SK-N-MC (cell line): Measurements from ENCODE around the gene RASL12.
"Not testable (repeated sequence)": the region's sequence is repeated elsewhere in the genome, so short reads cannot be mapped to it uniquely, and the experiment has no call there.

Experiments
- DNase-seq: peaks from one replicate; pipeline ENCODE4 v3.0.0-alpha.2; 2011; ENCODE audit warnings: low read depth, low spot score
- H3K27ac ChIP-seq: fragments of 200-600 bp; sonication (generic); 2 replicates; pipeline ENCODE4 v1.5.1; 2016; ENCODE audit warnings: mixed run types
- H3K36me3 ChIP-seq: fragments of 200-600 bp; sonication (generic); 2 replicates; pipeline ENCODE4 v1.6.1; 2017; ENCODE audit warnings: antibody characterized with exemption, low read length, mixed read lengths; ENCODE audit not compliant: insufficient read depth
- H3K4me3 ChIP-seq: fragments of 200-600 bp; sonication (generic); 2 replicates; pipeline ENCODE4 v1.5.1; 2016
- H3K9ac ChIP-seq: fragments of 200-600 bp; sonication (generic); 2 replicates; pipeline ENCODE4 v1.8.0; 2017; ENCODE audit warnings: mixed run types, mixed read lengths; ENCODE audit not compliant: insufficient read length
- H3K9me3 ChIP-seq: fragments of 200-600 bp; sonication (generic); 2 replicates; pipeline ENCODE4 v1.6.1; 2017; ENCODE audit warnings: low read depth, mild to moderate bottlenecking, antibody characterized with exemption, low read length, moderate library complexity, mixed read lengths
- EZH2 ChIP-seq: fragments of 200-600 bp; sonication (generic); IDR thresholded peaks from one replicate; pipeline ENCODE4 v1.6.1; 2017; ENCODE audit warnings: antibody characterized with exemption
- FOXP2 ChIP-seq: optimal IDR thresholded peaks from 2 replicates; pipeline ENCODE3; 2011; ENCODE audit warnings: mild to moderate bottlenecking, moderate library complexity; ENCODE audit not compliant: insufficient read depth; ENCODE audit errors: extremely low read length, control extremely low read depth
- POLR2AphosphoS5 ChIP-seq: IDR thresholded peaks from 2 replicates; pipeline ENCODE4 v1.6.1; 2012; ENCODE audit warnings: mild to moderate bottlenecking, low read depth, low read length, borderline replicate concordance

RASL12 gene

GRCh38 chr15:65101411-65101890, 33.7 kb upstream of the RASL12 start:
- Histone ChIP-seq H3K4me3 (no peak overlapping the region), H3K9ac (no peak overlapping the region)
- peak; percentile 18 for DNase-seq

DNA sequence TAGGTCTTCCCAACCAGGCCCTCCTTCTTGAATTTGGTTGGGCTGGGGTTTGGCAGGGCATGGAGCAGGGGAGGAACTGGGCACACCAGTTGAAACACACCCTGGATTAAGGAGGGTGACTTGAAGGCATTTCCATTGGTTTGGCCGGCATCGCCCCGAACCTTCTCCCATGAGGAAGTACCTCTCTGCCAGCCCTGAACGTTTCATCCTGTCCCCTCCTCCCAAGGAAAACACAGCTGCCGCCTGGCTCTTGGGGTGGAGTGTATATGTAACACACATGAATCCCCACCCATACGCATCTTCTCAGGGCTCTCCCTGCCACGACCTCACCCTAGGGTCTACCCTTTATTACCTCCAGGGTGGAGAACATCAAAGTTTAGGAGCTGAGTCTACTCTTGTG, 32.7 kb upstream of the RASL12 start:
- Histone ChIP-seq H3K9me3 (no peaks in the 10 kb centered on the region), H3K4me3 (no peak overlapping the region), H3K9ac (no peak overlapping the region), H3K36me3 (peaks cover 9% of the 10 kb centered on the region; the same call in 1 of the 2 replicates), H3K27ac (no peak overlapping the region)
- no peak for DNase-seq
- TF ChIP-seq POLR2AphosphoS5 (no peak), FOXP2 (no peak), EZH2 (no peak)

More at GRCh38 chr15:65101411-65101890, 33.7 kb upstream of the RASL12 start:
- peaks cover 10% of the 10 kb centered on the region; the same call in 1 of the 2 replicates for H3K36me3 ChIP-seq
- TF ChIP-seq POLR2AphosphoS5, result no peak
- TF ChIP-seq EZH2, result no peak
- no peak for TF ChIP-seq FOXP2
- no peak overlapping the region for H3K27ac ChIP-seq
- no peaks in the 10 kb centered on the region for H3K9me3 ChIP-seq

GRCh38 chr15:65099801-65100200, 32.0 kb upstream of the RASL12 start:
- not testable (repeated sequence) for H3K9ac ChIP-seq, H3K9me3 ChIP-seq, H3K36me3 ChIP-seq, H3K4me3 ChIP-seq, DNase-seq, H3K27ac ChIP-seq

GRCh38 chr15:65099336-65099735, 31.5 kb upstream of the RASL12 start:
- H3K4me3 ChIP-seq, result no peak overlapping the region
- H3K9me3 ChIP-seq, result no peaks in the 10 kb centered on the region
- TF ChIP-seq EZH2 (no peak), POLR2AphosphoS5 (no peak), FOXP2 (no peak)
- no peak overlapping the region for H3K9ac ChIP-seq
- no peak overlapping the region for H3K27ac ChIP-seq
- DNase-seq, result no peak
- H3K36me3 ChIP-seq, result peaks cover 8% of the 10 kb centered on the region; the same call in 1 of the 2 replicates

GRCh38 chr15:65097651-65098263, 30.0 kb upstream of the RASL12 start:
- H3K36me3 ChIP-seq, result peaks cover 8% of the 10 kb centered on the region; the same call in 1 of the 2 replicates
- TF ChIP-seq FOXP2 (no peak), EZH2 (no peak), POLR2AphosphoS5 (no peak)
- DNase-seq, result no peak
- no peak overlapping the region for H3K27ac ChIP-seq
- no peak overlapping the region for H3K4me3 ChIP-seq
- no peak overlapping the region for H3K9ac ChIP-seq
- no peaks in the 10 kb centered on the region for H3K9me3 ChIP-seq

DNA sequence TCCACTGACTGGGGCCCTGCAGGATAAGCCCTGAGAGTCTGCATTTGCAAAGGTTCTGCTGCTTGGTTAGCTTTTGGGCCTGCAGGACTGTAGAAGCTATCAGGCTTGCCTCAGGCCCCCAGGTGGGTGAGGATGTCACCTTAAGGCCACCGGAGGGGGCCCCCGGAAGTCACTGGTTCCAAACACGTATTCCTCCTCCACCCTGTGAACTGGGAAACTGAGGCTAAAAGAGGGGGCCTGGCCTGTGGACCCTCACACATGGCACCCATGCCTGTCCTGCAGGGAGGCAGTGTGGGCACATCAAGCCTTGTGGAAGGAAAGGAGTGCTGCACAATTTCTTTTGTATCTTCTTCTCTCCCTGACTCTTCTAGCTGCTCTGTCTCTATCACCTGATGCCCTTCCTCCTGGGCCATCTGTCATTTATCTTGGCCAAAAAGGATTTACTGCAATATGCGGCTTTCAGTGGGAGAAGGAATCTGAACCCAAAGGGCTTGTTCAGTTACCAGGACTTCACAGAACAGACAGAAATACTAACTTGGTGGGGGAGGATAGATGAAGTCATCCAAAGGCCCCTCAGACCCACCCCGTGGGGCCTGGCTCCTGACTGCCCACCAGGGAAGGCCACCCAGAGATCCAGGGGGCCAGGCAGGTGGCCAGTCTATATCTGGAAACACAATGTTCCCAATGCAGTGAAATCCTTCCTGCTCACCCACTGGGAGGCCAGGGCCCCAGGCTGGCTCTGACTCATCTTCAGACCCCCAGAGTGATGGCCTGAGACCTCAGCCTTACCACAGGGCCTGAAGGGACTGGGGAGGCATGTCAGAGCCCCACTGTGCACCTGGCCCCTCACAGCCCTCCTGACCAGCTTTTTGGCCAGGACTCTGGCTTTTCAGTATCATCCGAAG, 28.9 kb upstream of the RASL12 start:
- peaks cover 8% of the 10 kb centered on the region; the same call in 1 of the 2 replicates for H3K36me3 ChIP-seq
- no peak overlapping the region for H3K4me3 ChIP-seq
- no peaks in the 10 kb centered on the region for H3K9me3 ChIP-seq
- TF ChIP-seq EZH2 (no peak), POLR2AphosphoS5 (no peak), FOXP2 (no peak)
- no peak overlapping the region for H3K27ac ChIP-seq
- no peak overlapping the region for H3K9ac ChIP-seq
- no peak for DNase-seq

- no peak overlapping the region for H3K9ac ChIP-seq
- H3K36me3 ChIP-seq, result peaks cover 8% of the 10 kb centered on the region; the same call in 1 of the 2 replicates
- no peak overlapping the region for H3K27ac ChIP-seq
- H3K4me3 ChIP-seq, result no peak overlapping the region
- H3K9me3 ChIP-seq, result no peaks in the 10 kb centered on the region
- no peak for TF ChIP-seq POLR2AphosphoS5
- DNase-seq, result no peak
Measured at GRCh38 chr15:65095747-65096104, 27.9 kb upstream of the RASL12 start.

- Histone ChIP-seq H3K9ac (no peak overlapping the region), H3K4me3 (no peak overlapping the region), H3K9me3 (no peaks in the 10 kb centered on the region), H3K27ac (no peak overlapping the region), H3K36me3 (peaks cover 8% of the 10 kb centered on the region; the same call in 1 of the 2 replicates)
- DNase-seq, result no peak
- TF ChIP-seq EZH2, result no peak
- TF ChIP-seq FOXP2, result no peak
- TF ChIP-seq POLR2AphosphoS5, result no peak
Measured at GRCh38 chr15:65095011-65095746, 27.4 kb upstream of the RASL12 start.
